NCI-H510A treated with DMSO at 0.1 percent for 48 hours (cell line): Measurements from ENCODE around the gene TXNDC5.
"Not testable (repeated sequence)": the region's sequence is repeated elsewhere in the genome, so short reads cannot be mapped to it uniquely, and the experiment has no call there.

Experiments
- DNase-seq: peaks from one replicate; lab custom pipeline; 2025; lab: John Stamatoyannopoulos, UW

Gene TXNDC5

DNA sequence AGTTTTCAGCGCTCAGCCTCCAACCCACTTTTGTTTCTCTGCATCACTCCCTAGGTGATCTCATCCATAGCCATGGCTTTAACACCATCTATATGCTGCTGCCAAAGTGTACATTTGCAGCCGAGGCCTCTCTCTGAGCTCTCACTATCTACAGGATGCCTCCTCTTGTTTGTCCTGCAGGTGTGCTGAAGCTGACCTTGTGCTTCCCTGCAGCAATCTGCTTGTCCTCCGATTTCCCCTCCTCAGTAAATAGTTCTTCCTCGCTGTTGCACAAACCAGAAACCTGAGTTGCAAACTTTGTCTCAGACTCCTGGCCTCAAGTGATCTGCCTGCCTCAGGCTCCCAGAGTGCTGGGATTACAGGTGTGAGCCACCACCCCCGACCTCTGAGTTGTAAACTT is 3.7 kb upstream of the TXNDC5 start:
- DNase-seq = no peak

DNA sequence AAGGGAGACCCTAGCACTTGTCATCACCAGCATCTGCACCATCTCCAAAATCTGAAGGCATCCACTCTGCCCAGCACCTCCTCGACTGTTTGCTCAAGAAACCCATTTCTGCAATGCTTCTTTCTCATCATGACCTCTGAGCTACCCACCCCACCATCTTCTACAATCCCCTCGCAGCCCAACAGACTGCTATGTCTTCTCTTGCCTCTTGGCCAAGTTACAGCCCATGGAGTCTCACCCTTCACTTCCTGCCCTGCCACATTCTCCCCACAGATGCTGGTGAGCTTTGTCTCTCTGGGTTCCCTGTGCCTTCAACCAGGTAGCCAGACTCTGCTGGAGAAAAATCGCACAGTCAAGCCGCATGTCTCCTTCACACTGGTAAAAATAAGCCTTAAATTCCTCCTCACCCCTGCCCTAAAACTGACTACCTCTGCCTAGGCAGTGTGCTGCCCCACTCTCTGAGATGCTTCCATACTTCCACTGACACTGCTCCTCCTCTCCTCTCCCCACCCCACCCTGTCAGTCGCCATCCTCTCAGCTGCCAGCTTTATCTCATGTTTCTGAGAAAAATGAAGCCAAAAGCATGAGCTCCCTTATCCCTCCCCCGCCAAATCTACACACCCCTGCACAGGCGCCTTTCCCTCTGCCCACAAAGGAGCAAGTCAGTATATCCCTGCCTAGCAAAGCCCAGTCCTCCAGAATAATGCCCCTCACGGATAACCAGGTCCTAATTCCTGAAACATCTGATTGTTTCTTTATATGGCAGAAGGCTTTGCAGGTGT is 2.3 kb upstream of the TXNDC5 start:
- DNase-seq = no peak

DNA sequence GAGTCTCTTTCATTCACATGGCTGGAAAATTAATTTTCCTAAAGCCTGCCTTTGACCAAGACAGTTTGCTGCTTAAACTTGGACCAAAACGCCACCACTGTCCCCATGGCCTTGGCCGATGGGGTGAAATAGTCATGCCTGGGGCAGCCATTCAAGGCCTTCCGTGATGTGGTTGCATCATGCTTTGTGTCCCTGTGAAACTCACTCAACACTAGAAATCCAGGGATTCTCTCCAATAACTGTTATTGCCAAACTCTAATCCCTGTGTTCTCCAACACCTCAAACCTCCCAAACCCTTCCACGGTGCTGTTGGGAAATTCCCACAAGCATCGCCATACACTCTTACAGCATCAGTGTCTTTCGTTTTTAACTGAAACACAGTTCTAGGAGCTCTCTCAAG is 1.4 kb upstream of the TXNDC5 start:
- no peak for DNase-seq

DNA sequence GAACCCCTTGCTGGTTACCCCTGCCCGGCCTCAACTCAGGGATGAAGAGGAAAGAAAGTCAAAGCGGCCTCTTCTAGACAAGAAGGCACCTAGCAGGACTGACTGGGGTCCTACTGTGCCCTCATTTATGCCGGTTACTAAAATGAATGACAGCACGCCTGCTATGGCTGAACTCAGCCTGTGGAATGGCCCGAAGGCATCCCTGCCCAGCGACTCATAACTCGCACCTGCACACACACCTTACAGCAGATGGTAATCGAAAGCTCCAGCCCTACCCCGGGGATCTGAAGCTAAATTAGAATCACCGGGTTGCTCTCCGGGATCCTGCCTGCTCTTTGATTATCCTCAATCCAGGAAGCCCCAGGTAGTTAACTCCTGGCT is 747 bp upstream of the TXNDC5 start:
- no peak for DNase-seq

DNA sequence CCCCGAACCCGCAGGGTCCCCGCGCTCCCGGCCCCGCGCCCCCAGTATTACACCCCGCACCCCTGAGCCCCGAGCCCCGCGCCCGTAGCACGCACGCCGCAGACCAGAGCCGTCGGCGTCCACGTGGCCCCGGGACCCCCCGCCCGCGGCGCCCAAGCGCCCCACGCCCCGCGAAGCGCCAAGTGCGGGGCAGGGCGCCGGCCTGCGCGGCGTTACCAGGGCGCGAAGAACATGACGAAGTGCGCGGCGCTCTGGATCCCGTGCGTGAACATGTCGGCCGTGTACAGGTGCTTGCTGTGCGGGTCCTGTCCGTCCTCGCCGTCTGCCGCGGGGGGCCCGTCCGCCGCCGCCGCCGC is 312 bp downstream of the TXNDC5 start:
- DNase-seq = no peak

DNA sequence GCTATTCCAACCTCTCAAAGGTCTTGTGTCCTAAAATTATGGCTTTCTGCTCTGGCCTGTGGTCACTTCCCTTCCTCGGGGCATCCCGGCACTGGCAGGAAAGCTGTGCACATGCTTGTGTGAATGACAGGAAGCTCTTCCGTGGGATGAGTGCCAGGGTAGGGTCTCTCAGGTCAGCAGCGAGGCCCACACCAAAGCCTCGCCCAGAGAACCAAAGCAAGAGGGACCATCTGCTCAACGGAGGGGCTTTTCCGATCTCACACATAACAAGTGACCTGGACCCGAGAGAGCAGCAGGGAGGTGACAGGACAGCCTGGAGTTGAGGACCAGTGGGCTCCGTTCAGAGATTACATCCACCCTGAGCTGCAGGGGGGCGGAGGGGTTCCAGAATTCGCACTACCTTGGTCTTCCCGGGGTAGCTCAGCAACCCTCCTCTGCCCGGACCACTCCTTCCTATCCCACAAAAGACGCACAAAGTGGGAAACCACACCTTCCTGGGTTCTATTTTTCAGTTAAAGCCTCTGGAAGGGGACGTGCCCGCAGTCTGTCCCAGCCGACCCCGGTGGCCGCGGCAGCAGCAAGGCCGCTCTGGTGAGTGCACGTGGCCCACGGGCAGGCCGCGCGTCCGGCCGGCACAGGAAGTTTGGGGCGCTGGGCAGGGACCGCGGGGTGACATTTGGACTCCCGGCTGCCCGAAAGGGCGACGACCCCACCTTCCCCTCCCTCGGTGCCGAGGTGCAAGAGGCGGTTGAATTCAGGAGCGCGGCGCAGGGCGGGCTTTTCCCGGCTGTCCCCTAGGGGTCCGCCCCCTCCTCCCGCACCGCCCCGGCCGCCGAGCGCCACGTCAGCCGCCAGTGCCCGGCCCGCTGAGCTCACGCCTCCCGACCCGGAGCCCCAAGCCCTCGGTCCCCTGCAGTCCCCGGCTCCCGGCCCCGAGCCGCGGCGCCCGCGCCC is 988 bp downstream of the TXNDC5 start:
- peak; percentile 7 for DNase-seq

DNA sequence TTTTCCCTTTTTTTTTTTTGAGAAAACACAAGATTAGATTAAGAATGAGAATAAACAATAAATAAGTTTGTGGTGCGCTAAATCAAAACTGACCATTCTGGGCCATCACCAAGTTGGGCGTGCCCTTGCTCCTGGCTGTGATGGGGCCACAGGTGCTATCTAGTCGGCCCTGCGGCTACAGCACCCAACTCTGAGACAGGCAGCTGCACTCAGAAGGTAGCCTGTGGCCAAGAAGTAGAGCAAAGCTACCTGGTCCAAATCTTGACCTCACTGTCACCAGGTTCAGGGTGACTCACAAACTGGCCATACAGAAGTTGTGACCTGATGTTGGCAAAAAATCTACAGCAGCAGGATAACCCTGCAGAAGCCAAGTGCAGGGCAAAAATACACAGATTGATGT is 3.4 kb downstream of the TXNDC5 start:
- DNase-seq = no peak

DNA sequence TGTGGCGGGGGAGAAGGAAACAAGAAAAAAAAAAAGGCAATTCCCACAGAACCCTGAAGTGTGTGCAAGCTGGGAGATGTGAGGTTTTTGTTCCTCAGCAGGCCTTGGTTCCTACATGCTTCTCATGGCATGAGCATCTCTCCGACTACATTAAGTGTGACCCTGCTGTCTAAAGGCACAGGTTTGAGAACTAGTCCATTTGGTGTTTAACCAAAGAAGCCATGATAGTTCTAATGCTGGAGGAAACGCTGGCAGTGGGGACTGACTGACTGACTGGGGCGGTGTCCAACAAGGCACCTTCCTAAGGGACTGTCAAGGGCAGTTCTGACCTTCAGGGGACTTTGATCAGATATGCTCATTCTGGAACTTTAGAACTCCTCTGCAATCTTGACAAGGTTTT is 3.8 kb downstream of the TXNDC5 start:
- no peak for DNase-seq

DNA sequence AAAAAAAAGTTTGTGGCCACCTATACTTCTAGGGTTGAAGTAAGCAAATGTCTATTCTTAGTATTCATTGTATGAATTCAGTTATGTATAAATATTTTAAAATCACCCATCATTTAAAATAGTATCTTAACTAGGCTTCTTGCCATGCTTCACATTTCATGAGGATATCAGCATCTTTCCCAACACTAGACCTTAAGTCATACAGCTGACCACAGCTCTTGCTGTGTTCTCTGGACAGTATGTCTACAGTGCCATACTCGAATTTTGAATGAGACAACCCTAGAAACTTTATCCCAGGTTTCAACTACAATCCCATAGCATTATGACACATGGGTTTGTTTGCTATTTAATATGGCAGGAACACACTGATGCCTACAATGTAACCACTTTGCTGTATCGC is 5.2 kb downstream of the TXNDC5 start:
- DNase-seq = no peak

DNA sequence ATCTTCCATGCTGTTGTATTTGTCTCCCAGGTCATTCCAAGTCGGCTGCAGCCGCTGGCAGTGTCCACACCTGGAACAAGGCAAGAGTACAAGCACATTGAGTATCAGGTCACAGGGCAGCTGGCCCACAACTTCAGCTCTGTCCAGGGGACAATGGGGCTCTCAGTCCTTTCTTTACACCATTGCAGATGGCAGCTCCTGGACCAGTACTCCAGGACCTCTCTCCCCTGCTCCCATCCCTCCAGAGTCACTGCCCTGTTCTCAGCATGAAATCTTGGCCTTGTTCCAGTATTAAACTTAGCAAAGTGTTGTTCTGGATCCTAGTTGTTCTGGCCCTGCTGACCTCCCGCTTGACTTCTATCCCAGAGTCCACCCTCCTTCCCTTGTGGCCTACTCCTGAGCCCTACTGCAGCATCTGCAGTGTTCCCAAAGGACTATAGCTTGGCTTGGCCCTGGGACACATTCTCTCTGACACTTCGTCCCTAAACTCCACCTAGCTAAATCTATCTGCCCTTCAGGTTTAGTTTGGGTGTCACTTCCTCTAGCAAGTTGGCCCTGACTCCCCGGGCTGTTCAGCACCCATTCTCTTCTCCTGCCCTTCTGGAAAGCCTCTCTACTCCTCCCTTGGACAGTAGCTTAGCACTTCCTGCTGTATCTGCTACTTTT is 5.8 kb downstream of the TXNDC5 start:
- DNase-seq = no peak

DNA sequence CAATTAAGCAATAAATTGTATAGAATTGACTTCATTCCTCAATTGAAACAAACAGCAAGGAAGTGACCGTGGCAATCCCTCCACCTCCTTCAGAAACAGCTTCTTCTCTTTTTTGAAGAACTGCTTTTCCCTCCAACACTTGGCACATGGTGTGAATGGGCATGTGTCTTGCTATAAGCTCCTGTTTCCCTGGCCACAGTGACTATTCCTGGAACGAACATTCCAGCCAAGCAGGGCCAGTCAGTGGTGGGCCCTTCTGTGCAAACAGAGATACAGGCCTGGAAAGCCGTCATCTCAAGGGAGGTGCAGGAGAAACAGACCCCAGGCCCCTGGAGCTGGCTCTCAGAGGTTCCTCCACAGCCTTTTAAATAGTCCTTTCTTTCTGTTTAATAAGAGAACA is 6.9 kb downstream of the TXNDC5 start:
- DNase-seq = no peak

DNA sequence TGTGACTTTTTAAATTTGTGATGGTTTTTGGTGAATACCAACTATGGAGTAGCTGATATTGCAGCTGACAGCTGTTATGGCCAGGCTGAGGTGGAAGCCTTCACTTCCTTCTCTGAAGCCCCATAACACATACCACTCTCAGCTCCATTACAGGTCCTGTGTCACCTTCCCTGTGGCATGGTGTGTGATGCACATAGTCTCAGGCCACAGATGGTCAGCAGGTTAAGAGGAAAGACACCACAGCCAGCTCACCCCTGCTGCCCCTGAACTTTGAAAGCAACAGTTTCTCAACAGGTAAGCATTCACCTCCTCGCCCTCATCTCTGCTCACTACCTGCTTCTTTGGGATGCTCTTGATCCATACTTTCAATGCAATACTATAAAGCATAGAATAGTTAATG is 7.7 kb downstream of the TXNDC5 start:
- no peak for DNase-seq

DNA sequence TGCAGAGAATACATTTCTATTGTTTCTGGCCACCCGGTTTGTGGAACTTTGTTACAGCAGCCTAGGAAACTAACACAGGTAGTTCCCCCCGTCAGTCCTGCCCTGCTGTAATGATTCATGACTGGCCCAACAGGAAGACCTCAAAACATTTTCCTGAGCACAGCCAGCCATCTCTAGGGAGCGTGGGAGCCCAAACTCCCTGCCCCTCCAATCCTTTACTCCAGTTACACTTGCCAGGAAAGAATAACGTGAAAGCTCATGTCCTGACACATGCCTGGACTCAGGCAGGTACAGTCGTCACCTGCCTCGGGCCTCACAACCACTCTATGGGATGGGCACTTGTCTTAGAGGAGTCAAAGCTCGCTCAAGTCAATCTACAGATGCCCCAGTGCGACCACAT is 8.4 kb downstream of the TXNDC5 start:
- DNase-seq = no peak

DNA sequence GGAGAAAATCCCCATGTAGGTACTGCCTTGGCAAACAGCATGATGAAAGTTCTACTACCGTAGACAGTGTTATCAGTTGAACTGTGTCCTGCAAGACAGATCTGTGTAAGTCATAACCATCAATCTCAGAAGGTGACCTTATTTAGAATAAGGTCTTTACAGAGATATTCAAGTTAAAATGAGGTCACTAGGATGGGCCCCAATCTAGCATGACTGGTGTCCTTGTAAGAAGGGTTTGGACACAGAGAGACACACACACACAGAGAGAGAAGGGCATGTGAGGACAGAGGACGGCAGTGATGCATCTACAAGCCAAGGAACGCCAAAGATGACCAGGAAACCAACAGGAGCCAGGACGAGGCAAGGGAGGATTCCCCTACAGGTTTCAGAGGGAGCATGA is 8.8 kb downstream of the TXNDC5 start:
- no peak for DNase-seq

DNA sequence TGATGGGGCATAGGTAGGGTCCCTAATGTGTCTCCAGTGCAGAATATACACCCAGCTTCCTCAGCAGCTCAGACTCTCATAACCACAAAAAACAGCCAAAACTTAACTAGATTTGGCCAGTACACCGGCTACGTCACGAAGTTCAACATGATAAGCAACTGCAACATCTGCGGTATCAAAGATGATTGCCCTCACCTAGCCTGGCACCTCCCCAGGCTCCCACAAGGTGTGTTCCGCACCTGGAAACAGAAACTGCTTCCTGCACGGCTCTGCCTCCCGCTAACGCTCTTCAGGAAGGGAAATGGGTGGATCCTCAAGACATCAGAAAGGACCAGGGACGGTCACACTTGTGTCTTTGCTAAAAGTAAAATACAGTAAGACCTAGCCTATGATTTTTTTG is 9.5 kb downstream of the TXNDC5 start:
- no peak for DNase-seq

DNA sequence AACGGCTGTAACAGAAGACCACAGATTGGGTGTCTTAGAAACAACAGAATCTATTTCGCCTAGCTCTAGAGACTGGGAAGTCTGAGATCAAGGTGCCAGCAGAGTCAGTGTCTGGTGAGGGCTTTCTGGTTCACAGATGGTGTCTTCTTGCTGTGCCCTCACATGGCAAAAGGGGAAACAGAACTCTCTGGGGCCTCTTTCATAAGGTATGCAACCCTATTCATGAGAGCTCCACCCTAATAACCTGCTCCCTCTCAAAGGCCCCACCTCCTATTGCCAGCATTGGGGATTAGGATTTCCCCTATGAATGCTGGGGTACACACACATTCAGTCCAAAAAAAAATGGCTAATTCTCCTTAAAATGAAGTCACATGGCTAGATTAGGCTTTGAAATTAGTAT is 10.0 kb downstream of the TXNDC5 start:
- no peak for DNase-seq

DNA sequence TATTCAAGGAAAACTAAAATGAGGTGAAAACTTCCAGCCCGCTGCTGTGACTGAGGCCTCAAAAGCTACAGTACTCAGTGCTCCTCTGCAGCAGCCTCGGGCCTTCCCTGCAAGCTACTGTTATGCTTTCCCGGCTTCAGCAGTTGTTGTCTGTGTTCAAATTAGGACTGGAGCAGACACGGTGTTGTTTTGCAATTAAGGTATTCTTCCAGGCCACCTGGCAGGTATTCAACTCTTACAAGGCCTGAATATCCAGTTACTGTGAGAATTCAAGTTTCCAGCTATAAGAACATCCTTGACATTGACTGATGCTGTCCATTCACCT is 10.7 kb downstream of the TXNDC5 start:
- DNase-seq = no peak

DNA sequence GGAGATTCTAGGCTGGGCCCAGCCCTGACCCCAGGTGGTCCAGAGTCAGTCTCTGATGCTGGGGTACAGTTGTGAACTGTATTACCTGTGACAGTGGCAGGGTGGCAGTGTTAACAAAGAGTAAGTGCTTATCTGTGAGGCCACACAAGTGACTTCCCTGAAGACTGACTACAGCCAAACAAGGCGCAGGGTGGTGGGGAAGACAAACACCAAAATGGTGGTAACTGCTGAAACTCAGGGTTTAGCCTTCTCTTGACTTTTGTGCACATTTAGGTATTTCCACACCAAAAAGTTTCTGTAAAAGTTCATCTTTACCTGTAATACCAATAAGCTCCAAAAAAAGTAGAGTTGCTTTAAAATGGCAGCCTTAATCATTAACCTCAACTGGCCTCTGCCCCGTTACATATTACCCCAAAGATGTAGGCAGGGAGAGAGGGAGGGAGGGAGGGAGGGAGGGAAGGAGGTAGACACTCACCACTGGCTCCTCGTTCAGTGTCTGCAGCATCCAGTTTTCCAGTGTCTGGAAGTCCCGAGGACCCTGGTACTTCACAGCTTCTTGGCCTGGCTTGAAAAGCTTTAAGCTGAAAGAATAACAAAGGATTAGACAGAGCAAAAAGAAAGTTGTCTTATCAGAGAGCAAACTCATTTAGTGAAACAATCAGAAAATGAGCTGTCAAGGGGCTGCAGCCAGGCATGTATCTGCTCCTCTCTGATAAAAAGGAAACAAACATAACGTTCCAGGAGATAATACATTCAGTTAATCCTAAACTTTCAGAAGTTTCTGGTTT is 11.3 kb downstream of the TXNDC5 start:
- no peak for DNase-seq

DNA sequence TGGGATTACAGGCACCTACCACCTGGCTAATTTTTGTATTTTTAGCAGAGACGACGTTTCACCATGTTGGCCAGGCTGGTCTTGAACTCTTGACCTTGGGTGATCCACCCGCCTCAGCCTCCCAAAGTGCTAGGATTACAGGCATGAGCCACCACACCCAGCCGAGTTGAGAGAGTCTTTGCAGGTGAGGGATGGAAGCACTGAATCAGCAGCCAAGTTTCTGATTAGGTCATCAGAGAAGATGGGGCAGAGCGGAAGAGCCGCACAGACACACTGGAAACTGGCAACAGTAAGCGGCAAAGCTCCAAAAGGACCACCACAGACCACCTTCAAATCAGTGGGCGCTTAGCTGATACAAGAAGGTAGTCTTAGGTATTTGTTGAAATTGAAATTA is 12.4 kb downstream of the TXNDC5 start:
- DNase-seq = not testable (repeated sequence)

DNA sequence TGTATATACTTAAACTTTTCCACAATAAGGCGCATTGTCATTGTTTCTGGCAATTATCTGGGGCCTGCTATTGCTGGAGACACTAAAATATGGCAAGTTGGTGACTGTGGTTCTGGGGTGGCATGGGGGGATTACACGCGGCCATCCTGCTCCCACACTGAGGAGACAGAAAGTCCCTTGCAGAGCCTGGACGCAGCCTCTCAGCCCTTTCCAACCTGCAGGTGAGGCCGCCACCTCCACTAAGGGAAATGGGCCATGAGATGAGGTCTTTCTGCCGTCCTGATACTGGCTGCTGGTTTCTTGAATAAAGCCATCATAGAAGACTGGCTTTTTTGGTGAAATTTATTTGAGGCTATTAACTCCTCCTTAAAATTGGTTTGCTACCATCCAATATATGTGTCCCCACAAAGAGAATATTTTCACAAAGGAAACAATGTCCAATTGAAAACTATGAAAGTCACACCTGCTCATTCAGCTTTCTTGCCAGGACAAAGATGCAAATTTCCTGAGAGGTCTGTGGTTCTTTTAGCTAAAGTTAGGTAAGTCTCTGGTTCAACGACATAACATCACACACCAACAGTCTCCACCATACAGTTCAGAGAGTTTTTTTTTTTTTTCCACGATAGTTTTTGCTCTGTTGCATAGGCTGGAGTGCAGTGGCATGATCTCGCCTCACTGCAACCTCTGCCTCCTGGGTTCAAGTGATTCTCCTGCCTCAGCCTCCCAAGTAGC is 13.0 kb downstream of the TXNDC5 start:
- DNase-seq = no peak

DNA sequence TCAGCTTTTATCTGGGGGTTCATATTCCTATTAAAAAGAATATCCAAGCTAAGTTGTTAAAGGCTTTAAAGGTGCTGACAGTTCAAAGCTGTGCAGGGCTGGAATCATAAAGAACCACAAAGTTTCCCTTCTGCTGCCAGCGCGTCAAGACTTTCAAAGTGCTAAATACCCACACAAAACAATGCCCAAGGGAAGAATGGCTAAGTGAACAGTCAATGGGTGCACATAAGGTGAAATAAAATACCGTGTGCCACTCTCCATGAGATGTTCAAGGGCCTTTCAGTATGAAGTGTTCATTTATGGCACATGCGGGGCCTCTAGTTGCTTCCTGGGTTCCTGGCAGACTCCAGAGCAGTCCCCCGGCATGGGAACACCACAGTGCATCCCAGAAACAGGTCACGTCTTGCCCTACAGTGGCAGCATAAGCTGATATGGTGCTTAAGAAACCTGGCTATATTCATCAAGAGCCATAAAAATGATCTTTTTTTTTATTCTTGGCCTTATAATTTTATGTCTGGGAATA is 14.1 kb downstream of the TXNDC5 start:
- no peak for DNase-seq

DNA sequence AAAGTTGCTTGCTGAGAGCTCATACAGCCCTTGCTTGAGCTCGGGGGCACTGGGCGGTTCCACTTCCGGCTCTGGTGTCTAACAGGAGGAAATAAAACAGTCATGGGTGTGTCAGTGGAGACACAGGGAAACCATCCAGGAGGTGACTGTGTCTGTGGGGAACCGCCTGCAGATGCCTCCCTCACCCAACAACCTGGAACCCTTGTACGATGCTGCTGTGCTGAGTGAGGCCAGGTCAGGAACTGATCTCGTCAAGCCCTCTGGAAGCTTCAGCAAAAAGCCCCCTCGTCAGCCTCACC is 15.5 kb downstream of the TXNDC5 start:
- DNase-seq = no peak
